HCT116 (cell line): Measurements from ENCODE around the gene ANKLE2. TPM values are rescaled to one million over a fixed set of nuclear protein-coding genes. Genes with fewer than 3 reads are reported as not detected.

Experiments used
- ATAC-seq: fragments of 200-7000 bp; cut with Tn5 transposase; 2 replicates; pipeline ENCODE4 v1.9.1; 2020; ENCODE audit warnings: mild to moderate bottlenecking, moderate library complexity
- BruUV-seq: library from RNA; stranded (reverse); fragments of 400-500 nt; replicated peaks from 2 replicates; lab custom pipeline; 2021; lab: Mats Ljungman, UMichigan
- CTCF ChIA-PET: fragments of 300-600 bp; sonication (Branson Sonifier 250); formaldehyde crosslinking; loops from one replicate; lab custom pipeline; 2021; ENCODE audit warnings: antibody characterized with exemption; lab: Charles Lee
- POLR2A ChIA-PET: fragments of 300-600, 350-600 bp; sonication (Branson Sonifier 250); formaldehyde crosslinking; loops from one replicate; lab custom pipeline; 2021; ENCODE audit warnings: antibody characterized with exemption; lab: Charles Lee
- RAD21 ChIA-PET, 2 experiments: fragments of 300-600 bp; sonication (Branson Sonifier 250); formaldehyde crosslinking; loops; one replicate each; lab custom pipeline; 2023; ENCODE audit warnings: low total read pairs in 2 of 2; ENCODE audit not compliant: uncharacterized antibody in 2 of 2, unreplicated experiment in 2 of 2, low non-redundant PET in 1 of 2; lab: Charles Lee
- DNase-seq: peaks from one replicate; pipeline ENCODE4 v3.0.0-alpha.2; 2010; ENCODE audit warnings: low read depth, low spot score
- H2AFZ ChIP-seq: fragments of 200-600 bp; shearing (Covaris generic), sonication (generic); 2 replicates; pipeline ENCODE4 v1.6.1; 2017; ENCODE audit warnings: low read depth, mixed run types, mixed read lengths, antibody characterized with exemption, low read length; ENCODE audit not compliant: poor library complexity, severe bottlenecking
- H3K27ac ChIP-seq: 2 replicates; pipeline ENCODE4 v1.5.1; 2012; ENCODE audit warnings: low read depth, low read length
- H3K27me3 ChIP-seq: fragments of 200-600 bp; sonication (generic); 2 replicates; pipeline ENCODE4 v1.6.1; 2016; ENCODE audit warnings: mixed run types, low read length, mixed read lengths; ENCODE audit not compliant: insufficient read depth
- H3K36me3 ChIP-seq, 2 experiments: fragments of 200-500 bp in 1 of 2; fragments of 200-600 bp in 1 of 2; sonication (Bioruptor generic) in 1 of 2; sonication (generic) in 1 of 2; 2 replicates each; pipeline versions ENCODE4 v1.5.1 to v1.6.1; 2014 to 2016; ENCODE audit warnings: low read length in 2 of 2, inconsistent platforms in 1 of 2, mixed read lengths in 1 of 2, mixed run types in 1 of 2; ENCODE audit not compliant: insufficient read depth in 2 of 2, control insufficient read depth in 1 of 2
- H3K4me1 ChIP-seq, 2 experiments: fragments of 200-600 bp in 1 of 2; sonication (generic) in 1 of 2; 2 replicates each; pipeline versions ENCODE4 v1.5.1 to v1.6.1; 2012 to 2017; ENCODE audit warnings: low read length in 2 of 2, inconsistent platforms in 1 of 2, mild to moderate bottlenecking in 1 of 2, mixed read lengths in 1 of 2, mixed run types in 1 of 2, moderate library complexity in 1 of 2; ENCODE audit not compliant: insufficient read depth in 2 of 2, control insufficient read depth in 1 of 2
- H3K4me2 ChIP-seq: fragments of 200-600 bp; sonication (generic); 2 replicates; pipeline ENCODE4 v1.6.1; 2017; ENCODE audit warnings: mixed run types, low read length, mixed read lengths
- H3K4me3 ChIP-seq, 2 experiments: fragments of 200-600 bp in 1 of 2; sonication (generic) in 1 of 2; replicated peaks in 1 of 2; 2 replicates each; pipeline ENCODE4 v1.5.1; 2011 to 2016; ENCODE audit warnings: low read length in 2 of 2, control low read depth in 1 of 2, low read depth in 1 of 2, mild to moderate bottlenecking in 1 of 2, mixed read lengths in 1 of 2, mixed run types in 1 of 2
- H3K79me2 ChIP-seq: fragments of 200-600 bp; sonication (generic); 2 replicates; pipeline ENCODE4 v1.6.1; 2017; ENCODE audit warnings: mild to moderate bottlenecking, mixed run types, low read length, moderate library complexity, mixed read lengths; ENCODE audit not compliant: insufficient read depth
- H3K9ac ChIP-seq: fragments of 200-600 bp; sonication (generic); 2 replicates; pipeline ENCODE4 v1.6.1; 2016; ENCODE audit warnings: low read length, mixed read lengths
- H3K9me2 ChIP-seq: fragments of 200-600 bp; sonication (generic), shearing (Covaris generic); 2 replicates; pipeline ENCODE4 v1.6.1; 2017; ENCODE audit warnings: mixed run types, mild to moderate bottlenecking, moderate library complexity; ENCODE audit not compliant: insufficient read depth
- H3K9me3 ChIP-seq, 2 experiments: fragments of 200-500 bp in 1 of 2; fragments of 200-600 bp in 1 of 2; sonication (Bioruptor generic) in 1 of 2; sonication (generic) in 1 of 2; 2 replicates each; pipeline ENCODE4 v1.6.1; 2014 to 2017; ENCODE audit warnings: low read length in 2 of 2, mixed read lengths in 2 of 2, inconsistent platforms in 1 of 2, low read depth in 1 of 2, mild to moderate bottlenecking in 1 of 2, mixed run types in 1 of 2, moderate library complexity in 1 of 2; ENCODE audit not compliant: control insufficient read depth in 1 of 2, insufficient read depth in 1 of 2
- H4K20me1 ChIP-seq: fragments of 200-600 bp; sonication (generic), shearing (Covaris generic); 2 replicates; pipeline ENCODE4 v1.6.1; 2017; ENCODE audit warnings: mixed run types, mild to moderate bottlenecking, moderate library complexity; ENCODE audit not compliant: insufficient read depth
- CEBPB ChIP-seq: IDR thresholded peaks from 2 replicates; pipeline ENCODE4 v1.6.1; 2012; ENCODE audit warnings: low read depth
- EGR1 ChIP-seq: IDR thresholded peaks from 2 replicates; pipeline ENCODE4 v1.6.1; 2012; ENCODE audit warnings: low read depth
- ELF1 ChIP-seq: IDR thresholded peaks from 2 replicates; pipeline ENCODE4 v1.6.1; 2012; ENCODE audit warnings: low read depth, borderline replicate concordance
- EZH2 ChIP-seq: fragments of 200-600 bp; sonication (generic); IDR thresholded peaks from 2 replicates; pipeline ENCODE4 v1.6.1; 2017; ENCODE audit warnings: antibody characterized with exemption, mixed run types
- FOSL1 ChIP-seq: IDR thresholded peaks from 2 replicates; pipeline ENCODE4 v1.6.1; 2012; ENCODE audit warnings: low read depth
- POLR2A ChIP-seq: IDR thresholded peaks from 2 replicates; pipeline ENCODE4 v1.7.0; 2011; ENCODE audit warnings: borderline replicate concordance; ENCODE audit not compliant: insufficient read depth, insufficient read length; ENCODE audit errors: extremely low read depth
- RAD21 ChIP-seq: IDR thresholded peaks from 2 replicates; pipeline ENCODE4 v1.6.1; 2012; ENCODE audit warnings: low read depth, mild to moderate bottlenecking
- SP1 ChIP-seq: IDR thresholded peaks from 2 replicates; pipeline ENCODE4 v1.6.1; 2012; ENCODE audit warnings: low read depth
- YY1 ChIP-seq: IDR thresholded peaks from 2 replicates; pipeline ENCODE4 v1.6.1; 2011; ENCODE audit warnings: low read length, low read depth, moderate library complexity, mild to moderate bottlenecking; ENCODE audit not compliant: insufficient replicate concordance; ENCODE audit errors: extremely low read depth
- ZNF274 ChIP-seq: fragments of 200-500 bp; sonication (Bioruptor generic); IDR thresholded peaks from 2 replicates; pipeline ENCODE4 v1.6.1; 2014; ENCODE audit warnings: mild to moderate bottlenecking, low read depth, low read length, inconsistent platforms
- intact Hi-C: fragments of 100-400 bp; cut with micrococcal nuclease; formaldehyde crosslinking; loops from 2 replicates; pipeline ENCODE4 v1.10.0; 2022
- total RNA-seq: library from RNA; stranded (reverse); gene quantifications from one replicate; pipeline ENCODE4 v1.2.1, GENCODE V29; 2021; ENCODE audit not compliant: unreplicated experiment
- TF ChIP-seq, protein P1 (sequence below): IDR thresholded peaks from 2 replicates; pipeline ENCODE4 v1.6.1; 2011; ENCODE audit warnings: mild to moderate bottlenecking, low read length, moderate library complexity; ENCODE audit not compliant: insufficient replicate concordance; ENCODE audit errors: extremely low read depth
- TF ChIP-seq, protein P2 (sequence below): IDR thresholded peaks from 2 replicates; pipeline ENCODE4 v1.6.1; 2012

ANKLE2 gene
- total RNA-seq, 1 experiment from 2014 or later, result 68.8 TPM

DNA sequence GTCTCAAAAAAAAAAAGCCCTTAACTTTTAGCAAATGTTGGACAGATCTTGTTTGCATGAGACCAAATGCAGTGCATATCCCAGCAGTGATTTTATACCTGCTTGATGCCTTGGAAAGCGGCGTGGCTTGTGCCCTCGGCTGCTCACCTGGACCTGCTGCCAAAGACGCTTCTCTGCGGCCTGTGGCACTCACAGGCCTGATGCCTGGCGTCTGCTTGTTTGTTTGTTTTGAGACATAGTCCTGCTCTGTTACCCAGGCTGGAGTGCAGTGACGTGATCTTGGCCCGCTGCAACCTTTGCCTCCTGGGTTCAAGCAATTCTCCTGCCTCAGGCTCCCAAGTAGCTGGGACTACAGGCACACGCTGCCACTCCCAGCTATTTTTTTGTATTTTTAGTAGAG lies 45.8 kb downstream of the ANKLE2 start:
- DNase-seq (no peak), ATAC-seq (no peak)
- no peak for TF ChIP-seq ZNF274
- TF ChIP-seq SP1, result no peak
- TF ChIP-seq POLR2A, result no peak
- TF ChIP-seq, protein P1, sequence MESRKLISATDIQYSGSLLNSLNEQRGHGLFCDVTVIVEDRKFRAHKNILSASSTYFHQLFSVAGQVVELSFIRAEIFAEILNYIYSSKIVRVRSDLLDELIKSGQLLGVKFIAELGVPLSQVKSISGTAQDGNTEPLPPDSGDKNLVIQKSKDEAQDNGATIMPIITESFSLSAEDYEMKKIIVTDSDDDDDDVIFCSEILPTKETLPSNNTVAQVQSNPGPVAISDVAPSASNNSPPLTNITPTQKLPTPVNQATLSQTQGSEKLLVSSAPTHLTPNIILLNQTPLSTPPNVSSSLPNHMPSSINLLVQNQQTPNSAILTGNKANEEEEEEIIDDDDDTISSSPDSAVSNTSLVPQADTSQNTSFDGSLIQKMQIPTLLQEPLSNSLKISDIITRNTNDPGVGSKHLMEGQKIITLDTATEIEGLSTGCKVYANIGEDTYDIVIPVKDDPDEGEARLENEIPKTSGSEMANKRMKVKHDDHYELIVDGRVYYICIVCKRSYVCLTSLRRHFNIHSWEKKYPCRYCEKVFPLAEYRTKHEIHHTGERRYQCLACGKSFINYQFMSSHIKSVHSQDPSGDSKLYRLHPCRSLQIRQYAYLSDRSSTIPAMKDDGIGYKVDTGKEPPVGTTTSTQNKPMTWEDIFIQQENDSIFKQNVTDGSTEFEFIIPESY, result no peak
- TF ChIP-seq RAD21, result no peak
- no peak for TF ChIP-seq YY1
- TF ChIP-seq FOSL1, result no peak
- TF ChIP-seq, protein P2, sequence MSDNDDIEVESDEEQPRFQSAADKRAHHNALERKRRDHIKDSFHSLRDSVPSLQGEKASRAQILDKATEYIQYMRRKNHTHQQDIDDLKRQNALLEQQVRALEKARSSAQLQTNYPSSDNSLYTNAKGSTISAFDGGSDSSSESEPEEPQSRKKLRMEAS, result no peak
- TF ChIP-seq CEBPB, result no peak
- TF ChIP-seq EZH2, result no peak
- no peak for TF ChIP-seq ELF1
- TF ChIP-seq EGR1, result no peak
- ChIA-PET RAD21 (no interaction called here), CTCF (no interaction called here), POLR2A (no interaction called here)
- Histone ChIP-seq H3K4me2 (no peak overlapping the region), H3K27me3 (no peaks in the 10 kb centered on the region), H4K20me1 (peaks cover 3% of the 10 kb centered on the region; the same call in 1 of the 2 replicates), H3K9me3 (no peaks in the 10 kb centered on the region), H3K4me1 (peaks cover 3 to 8% of the 10 kb centered on the region in 2 experiments), H3K9me2 (no peaks in the 10 kb centered on the region), H3K36me3 (peaks cover 19 to 21% of the 10 kb centered on the region in 2 experiments; a peak in 3 of 4 replicates), H3K79me2 (peaks cover 60% of the 10 kb centered on the region), H3K27ac (no peak overlapping the region), H3K4me3 (no peak overlapping the region), H3K9ac (no peak overlapping the region), H2AFZ (no peak overlapping the region)
- intact Hi-C loops, result no loop called here
- no TSS peak for BruUV-seq
